HG03064 (cell line): ENCODE data around the gene GADD45GIP1.

Source experiments
- ATAC-seq: cut with Tn5 transposase; IDR thresholded peaks from one replicate; pipeline ENCODE4 v1.9.1; 2021; ENCODE audit warnings: low read depth; ENCODE audit not compliant: unreplicated experiment

The GADD45GIP1 gene

DNA sequence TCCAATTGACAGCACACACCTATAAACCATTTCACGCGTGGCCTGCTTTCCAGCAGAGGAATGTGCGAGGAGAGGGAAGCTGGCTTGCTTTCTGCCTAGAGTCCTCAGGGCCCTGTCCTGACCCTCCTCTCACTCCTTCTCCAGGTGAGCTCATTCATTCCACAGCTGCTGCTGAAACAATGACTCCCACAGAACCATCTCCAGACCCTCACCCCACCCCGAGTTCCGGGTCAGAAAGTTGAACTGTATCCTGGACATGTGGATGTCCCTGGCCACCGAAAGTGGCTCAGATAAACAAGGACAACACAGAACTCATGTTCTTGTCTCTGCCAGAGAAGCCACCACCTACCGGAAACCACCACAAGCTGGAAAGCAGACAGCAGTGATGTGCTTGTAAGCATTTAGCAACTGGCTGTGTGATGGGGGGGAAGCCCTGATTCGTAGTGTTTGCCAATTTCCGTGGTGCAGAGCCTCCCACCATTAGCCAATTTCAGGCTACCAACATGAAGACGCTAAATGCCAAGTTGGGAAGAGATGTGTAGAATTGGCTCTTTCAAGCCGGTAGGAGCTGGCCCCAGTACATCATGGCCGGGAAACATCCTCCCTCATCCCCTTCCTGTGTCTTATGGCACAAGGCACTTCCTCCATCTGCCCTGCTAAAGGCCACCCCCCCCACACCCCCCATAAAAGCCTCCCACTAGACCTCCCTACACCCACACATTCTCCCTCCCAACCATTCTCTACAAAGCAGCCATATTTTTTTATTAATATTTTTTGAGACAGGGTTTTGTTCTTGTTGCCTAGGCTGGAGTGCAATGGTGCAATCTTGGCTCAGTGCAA is 43.0 kb downstream of the GADD45GIP1 start:
- no peak for ATAC-seq

DNA sequence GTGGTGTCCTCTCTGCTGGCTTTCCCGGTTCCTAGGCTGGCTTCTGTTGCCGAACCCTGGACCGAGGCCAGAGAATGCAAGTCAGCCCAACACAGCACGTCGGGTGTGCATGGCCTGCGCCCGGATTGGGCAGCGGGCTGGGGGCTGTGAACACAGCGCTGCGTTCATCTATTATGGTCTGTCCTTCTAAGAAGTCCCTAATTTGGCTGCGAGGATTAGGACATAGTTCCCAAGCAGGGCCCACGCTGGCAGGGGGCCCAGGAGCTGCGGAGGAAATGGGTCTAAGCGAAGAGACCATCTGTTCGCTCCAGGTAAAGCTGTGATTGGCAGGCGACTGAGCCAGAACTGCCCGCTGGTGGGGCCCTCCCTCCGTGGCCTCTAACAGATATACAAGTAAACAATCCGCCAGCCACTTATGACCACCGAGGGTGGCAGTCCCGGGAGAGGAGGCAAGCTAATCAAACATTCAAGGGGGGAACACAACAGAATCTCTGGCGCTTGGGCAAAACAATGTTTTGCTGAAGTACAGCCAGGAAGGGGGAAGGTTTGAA is 43.9 kb downstream of the GADD45GIP1 start:
- ATAC-seq: no peak

DNA sequence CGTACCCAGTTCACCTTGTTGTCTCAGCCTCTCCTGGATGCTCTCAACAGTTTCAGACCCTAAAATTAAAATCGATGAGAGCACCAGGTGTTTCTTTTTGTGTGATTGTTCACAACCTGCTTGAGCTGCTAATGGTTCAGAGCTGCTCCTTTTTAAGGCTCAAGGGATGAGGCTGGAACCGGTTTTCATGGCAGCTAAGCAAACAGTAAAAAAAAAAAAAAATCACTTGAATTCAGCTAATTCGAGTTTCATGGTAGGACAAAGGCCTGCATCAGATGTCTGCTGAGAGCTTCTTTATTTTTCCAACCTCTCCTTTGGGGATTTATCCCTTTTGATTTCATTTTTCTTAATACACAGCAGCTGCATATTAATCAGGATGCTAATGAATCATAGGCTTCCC is 44.5 kb downstream of the GADD45GIP1 start:
- ATAC-seq: no peak

DNA sequence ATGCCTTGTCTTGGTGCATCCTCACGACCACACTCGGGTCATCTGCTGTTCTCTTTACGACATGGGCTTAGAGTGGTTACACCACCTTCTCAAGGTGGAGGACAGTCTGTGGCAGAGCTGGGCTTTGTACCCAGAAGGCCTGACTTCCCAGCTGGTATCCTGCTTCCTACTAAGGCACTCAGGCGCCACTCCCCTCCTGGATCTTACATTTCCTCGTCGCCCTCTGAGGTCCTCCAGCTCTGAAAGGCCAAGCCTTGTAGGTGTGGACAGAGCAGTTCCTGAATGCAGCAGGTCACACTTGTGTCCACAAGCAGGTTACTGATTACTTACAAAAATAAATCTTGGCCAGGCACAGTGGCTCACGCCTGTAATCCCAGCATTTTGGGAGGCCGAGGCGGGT is 49.9 kb downstream of the GADD45GIP1 start:
- ATAC-seq: no peak
